HAP-1 (cell line): ENCODE measurements around the gene PRKAG2.
"Not testable (repeated sequence)": the region's sequence is repeated elsewhere in the genome, so short reads cannot be mapped to it uniquely, and the experiment has no call there.

ENCODE experiments used
- DNase-seq, 2 experiments: peaks; one replicate each; pipeline ENCODE4 v3.0.0-alpha.2; 2016 to 2020; ENCODE audit warnings: low spot score in 2 of 2
- H3K27me3 ChIP-seq: fragments of 250-450 bp; sonication (Bioruptor Pico); 2 replicates; pipeline ENCODE4 v1.5.1; 2020; ENCODE audit warnings: low read depth, mild to moderate bottlenecking, moderate library complexity
- H3K36me3 ChIP-seq: fragments of 250-450 bp; sonication (Bioruptor Pico); replicated peaks from 2 replicates; pipeline ENCODE4 v1.5.1; 2020; ENCODE audit warnings: mild to moderate bottlenecking
- H3K4me1 ChIP-seq: fragments of 250-450 bp; sonication (Bioruptor Pico); 2 replicates; pipeline ENCODE4 v1.5.1; 2020; ENCODE audit warnings: mild to moderate bottlenecking
- H3K4me3 ChIP-seq: fragments of 250-450 bp; sonication (Bioruptor Pico); 2 replicates; pipeline ENCODE4 v1.5.1; 2020; ENCODE audit warnings: mild to moderate bottlenecking, moderate library complexity
- H3K9me3 ChIP-seq: fragments of 250-450 bp; sonication (Bioruptor Pico); 2 replicates; pipeline ENCODE4 v1.5.1; 2020; ENCODE audit warnings: mild to moderate bottlenecking, moderate library complexity
- in situ Hi-C: fragments of 300-500 bp; cut with MboI; formaldehyde crosslinking; loops from 3 replicates; pipeline ENCODE4 v1.14.3; 2020; ENCODE audit warnings: low sequenced_read_pairs, inconsistent platforms, mixed read lengths

PRKAG2 gene

DNA sequence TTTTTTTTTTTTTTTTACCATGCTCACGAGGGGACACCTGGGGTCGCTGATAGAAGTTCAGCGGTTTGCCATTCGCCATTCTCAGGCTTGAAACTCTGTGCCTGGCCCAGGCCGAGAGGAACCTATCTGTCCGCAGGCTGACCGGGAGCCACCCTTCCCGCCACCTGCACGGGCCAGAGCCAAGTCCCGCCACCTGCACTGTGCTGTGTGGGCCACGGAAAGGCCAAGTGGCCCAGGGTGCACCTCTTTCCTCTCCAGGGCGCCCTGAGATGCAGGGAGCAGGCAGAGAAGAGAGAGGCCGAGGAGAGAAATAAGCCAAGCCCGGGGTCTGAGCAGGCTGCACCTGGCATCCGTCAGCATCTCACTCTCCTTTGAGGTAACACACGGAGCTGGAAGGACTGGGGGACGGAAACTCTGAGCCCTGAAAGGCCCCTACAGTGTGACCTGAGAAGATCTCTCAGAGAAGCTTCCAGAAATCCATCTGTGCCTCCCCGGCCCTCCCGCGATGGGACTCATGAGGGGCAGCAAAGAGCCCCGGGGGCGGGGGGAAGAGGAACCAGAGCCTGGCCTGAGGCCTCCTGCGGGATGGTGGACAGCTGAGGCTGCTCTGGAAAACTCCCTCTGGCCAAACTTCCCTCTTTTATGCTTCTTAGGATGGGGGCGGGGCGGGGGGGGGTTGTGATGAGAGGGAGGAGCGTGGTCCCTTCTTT, 46.6 kb downstream of the PRKAG2 start:
- H3K4me3 ChIP-seq = no peak overlapping the region
- DNase-seq = no peak
- H3K4me1 ChIP-seq = no peaks in the 10 kb centered on the region
- in situ Hi-C loops = no loop called here
- no peaks in the 10 kb centered on the region for H3K27me3 ChIP-seq
- no peaks in the 10 kb centered on the region for H3K9me3 ChIP-seq
- no peaks in the 10 kb centered on the region for H3K36me3 ChIP-seq

DNA sequence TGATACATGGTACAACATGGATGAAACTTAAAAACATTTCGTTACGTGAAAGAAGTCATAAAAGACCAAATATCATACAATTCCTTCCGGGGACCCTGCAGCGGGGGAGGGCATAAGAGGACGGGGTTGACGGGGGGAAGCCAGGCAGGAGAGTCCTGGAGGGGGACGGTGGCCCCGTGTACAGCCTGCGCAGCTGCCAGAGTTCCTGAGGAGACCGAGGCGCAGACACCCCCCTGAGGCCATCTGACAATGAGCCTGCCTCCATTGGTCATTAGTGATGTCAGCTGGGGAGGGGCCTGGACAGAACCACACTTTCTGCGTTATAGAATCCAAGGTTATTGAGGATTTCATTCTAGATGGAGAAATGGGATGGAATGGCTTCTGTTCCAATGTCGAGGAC, 47.2 kb downstream of the PRKAG2 start:
- in situ Hi-C loops = no loop called here
- Histone ChIP-seq H3K27me3 (no peaks in the 10 kb centered on the region), H3K4me3 (no peak overlapping the region), H3K36me3 (no peaks in the 10 kb centered on the region), H3K9me3 (no peaks in the 10 kb centered on the region), H3K4me1 (no peaks in the 10 kb centered on the region)
- no peak for DNase-seq

DNA sequence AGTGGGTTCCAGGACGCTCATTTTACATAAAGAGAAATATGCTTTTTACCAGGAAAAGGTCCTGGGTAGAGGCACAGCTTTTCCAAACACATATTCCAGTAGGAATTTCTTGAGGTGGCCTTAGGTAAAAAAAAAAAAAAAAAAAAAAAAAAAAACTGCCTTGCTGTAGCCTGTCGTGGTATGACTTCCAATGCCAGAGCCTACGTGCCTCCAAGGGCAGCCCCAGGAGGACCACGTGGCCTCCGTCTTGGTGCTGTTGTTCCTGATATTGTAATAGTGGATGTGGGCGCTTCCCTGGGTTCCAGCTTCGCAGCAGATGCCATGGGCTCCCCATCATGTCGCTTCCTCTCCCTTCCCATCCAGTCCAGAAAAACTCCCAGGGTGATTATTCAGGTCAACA, 49.3 kb downstream of the PRKAG2 start:
- Histone ChIP-seq H3K36me3 (no peaks in the 10 kb centered on the region), H3K4me1 (no peaks in the 10 kb centered on the region), H3K9me3 (no peaks in the 10 kb centered on the region), H3K4me3 (no peak overlapping the region), H3K27me3 (no peaks in the 10 kb centered on the region)
- in situ Hi-C loops = no loop called here
- DNase-seq = no peak

DNA sequence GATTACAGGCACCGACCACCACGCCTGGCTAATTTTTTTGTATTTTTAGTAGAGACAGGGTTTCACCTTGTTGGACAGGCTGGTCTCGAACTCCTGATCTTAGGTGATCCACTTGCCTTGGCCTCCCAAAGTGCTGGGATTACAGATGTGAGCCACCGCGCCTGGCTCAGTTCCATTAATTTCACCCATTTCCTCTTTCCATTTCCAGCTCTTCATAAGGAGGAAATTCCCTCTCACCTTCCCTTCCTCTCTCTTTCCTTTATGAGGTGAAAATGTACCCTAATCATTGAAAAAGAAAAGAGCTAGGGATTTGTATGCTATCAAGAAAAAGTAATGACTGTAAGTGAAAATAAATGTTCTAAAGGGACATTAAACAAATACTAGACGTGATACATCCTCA, 50.6 kb downstream of the PRKAG2 start:
- H3K9me3 ChIP-seq, in situ Hi-C loops, H3K36me3 ChIP-seq, DNase-seq, H3K4me1 ChIP-seq, H3K4me3 ChIP-seq, H3K27me3 ChIP-seq: not testable (repeated sequence)

DNA sequence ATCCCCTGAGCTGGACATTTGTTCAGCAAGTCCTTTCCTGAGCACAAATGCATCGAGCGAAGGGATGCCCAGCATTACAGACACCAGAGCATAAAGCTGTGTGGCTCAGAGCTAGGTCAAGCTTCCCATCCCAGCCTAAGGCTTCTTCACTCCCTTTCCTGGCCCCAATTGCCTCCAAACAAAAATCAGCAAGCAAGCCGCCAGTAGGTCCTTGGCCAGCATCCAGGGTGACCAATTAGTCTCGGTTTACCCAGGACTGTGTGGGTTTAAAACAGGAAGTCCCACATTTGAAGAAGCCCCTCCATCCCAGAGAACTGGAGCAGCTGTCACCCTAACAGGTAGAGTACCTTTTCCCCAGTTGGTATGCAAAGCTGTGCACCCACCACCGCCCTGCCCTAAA, 51.2 kb downstream of the PRKAG2 start:
- Histone ChIP-seq H3K4me3 (no peak overlapping the region), H3K36me3 (no peaks in the 10 kb centered on the region), H3K9me3 (no peaks in the 10 kb centered on the region), H3K27me3 (no peaks in the 10 kb centered on the region), H3K4me1 (no peaks in the 10 kb centered on the region)
- in situ Hi-C loops = no loop called here
- no peak for DNase-seq

DNA sequence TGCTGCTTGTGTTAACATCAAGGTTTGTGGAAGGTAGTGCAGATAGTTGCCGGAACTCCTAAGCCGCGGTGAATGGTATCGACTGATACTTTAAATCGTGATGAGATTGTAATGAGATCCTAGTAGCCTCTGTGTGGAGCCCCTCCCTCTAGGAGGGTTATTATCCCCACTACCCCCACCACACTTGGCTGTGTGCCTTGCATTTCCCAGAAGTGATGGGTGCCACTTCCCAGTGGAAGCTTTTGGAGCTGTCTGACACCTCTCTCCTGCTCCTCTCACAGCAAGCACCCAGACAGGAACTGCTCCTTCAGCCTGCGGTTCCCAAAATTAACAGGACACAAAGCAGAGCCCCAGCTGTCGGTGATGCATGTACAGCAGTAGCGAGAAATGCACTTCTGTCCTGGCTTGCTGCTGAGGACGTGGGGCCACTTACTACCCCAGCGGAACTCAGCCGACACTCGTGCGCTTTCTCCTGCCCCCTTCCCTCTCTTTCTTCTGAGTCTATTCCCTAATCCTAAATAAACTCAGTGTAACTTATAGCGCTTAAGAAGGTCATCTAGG, 52.5 kb downstream of the PRKAG2 start:
- no peaks in the 10 kb centered on the region for H3K36me3 ChIP-seq
- no peak for DNase-seq
- no peak overlapping the region for H3K4me3 ChIP-seq
- H3K9me3 ChIP-seq = no peaks in the 10 kb centered on the region
- no peaks in the 10 kb centered on the region for H3K27me3 ChIP-seq
- H3K4me1 ChIP-seq = no peaks in the 10 kb centered on the region
- in situ Hi-C loops = no loop called here

DNA sequence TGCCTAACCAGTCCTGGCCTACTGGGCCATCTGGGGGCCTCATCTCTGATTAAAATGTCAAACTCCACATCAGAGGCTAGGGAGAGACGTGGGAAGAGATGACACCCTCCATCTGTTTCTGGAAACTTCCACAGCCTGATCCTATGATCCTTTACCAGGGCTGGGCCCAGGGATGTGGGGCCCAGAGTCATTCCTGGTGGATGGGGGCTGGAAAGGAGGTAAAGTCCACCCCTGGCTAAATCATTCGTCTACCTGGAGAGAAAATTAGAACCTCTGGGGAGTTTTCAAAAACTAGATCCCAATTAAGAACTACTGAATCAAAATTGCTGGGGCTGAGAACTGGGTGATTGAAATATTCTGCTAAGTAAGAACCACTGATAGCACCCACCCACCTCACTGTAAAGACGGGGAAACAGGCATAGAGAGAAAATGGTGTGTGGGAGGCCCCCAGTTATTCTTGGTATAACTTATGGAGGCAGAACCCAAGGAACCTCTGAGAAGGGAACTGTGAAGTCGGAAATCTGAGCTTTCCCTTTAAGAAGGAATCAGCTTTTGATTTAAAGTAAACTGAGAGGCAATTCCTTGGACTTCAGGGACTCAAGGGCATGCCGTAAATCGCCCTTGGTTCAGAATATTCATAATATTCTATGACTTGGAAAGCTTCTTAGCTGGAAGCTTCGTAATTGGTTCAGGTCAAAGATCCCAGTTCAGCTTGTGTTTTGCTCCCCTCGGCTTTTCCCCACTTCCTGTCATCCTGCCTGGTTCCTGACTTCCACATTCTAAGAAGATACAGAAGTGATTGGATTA, 53.1 kb downstream of the PRKAG2 start:
- Histone ChIP-seq H3K36me3 (no peaks in the 10 kb centered on the region), H3K4me3 (no peak overlapping the region), H3K4me1 (no peaks in the 10 kb centered on the region), H3K9me3 (no peaks in the 10 kb centered on the region), H3K27me3 (no peaks in the 10 kb centered on the region)
- DNase-seq = no peak
- in situ Hi-C loops = no loop called here

DNA sequence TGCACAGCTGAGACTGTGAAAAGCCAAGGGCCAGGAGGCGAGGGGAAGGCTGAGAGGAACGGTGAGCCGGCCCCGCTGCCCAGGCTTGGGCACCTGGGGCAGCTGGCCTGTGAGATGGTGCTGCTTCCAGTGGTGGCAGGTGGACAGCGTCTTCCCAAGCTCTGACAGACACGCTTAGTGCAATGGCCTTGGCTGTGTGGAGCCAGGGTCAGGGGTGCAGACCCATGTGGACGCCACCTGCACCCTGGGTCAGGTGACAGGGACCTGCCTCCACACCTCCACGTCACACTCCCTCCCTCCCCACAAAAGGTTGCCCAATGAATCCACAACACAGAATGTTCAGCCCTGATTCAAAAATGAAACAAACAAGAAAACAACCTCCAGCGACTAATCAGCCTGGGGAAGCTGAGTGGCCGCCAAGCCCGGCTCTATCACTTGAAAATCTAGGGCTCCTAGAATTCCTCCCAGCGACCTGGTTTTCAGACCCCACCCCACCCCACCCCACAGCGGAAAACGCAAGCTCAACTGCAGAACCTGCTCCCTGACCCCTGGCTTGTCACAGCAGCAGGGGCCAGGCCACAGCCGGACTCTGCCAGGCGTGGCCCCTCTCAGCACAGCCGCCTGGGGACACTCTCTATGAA, 54.3 kb downstream of the PRKAG2 start:
- H3K4me1 ChIP-seq = no peaks in the 10 kb centered on the region
- H3K9me3 ChIP-seq = no peaks in the 10 kb centered on the region
- in situ Hi-C loops = no loop called here
- no peak for DNase-seq
- no peaks in the 10 kb centered on the region for H3K27me3 ChIP-seq
- no peaks in the 10 kb centered on the region for H3K36me3 ChIP-seq
- H3K4me3 ChIP-seq = no peak overlapping the region

DNA sequence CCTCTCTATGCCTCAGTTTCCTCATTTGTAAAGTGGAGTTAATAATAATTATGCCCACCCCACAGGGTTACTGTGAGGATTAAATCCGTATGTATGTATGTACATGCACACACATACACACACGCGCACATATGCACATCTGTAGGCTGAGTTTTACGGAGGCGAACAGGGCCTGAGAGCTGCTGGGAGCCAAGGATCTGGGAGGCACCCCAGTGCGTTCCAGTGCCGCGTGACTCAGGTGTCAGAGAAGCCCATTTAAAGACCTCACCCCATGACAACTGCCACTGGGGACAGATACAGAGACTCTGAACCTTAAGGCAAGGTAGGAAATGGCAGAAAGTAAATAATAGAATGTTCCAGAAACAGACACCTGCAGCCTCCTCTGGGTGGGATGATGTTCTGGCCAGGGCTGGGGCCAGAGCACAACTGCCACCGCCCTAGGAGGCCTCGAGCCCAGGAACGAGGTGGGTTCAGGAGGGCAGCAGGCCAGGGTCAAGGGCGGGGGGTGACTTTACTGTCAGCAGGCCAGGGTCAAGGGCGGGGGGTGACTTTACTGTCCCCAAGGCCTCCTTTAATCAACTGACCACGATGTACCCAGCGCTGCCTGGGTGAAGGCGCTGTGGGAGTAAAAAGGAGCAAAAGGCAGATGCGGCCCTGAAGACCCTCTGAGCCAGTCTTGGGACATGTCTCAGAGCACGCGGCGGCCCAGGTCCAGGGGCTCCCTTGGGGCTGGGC, 54.9 kb downstream of the PRKAG2 start:
- no peaks in the 10 kb centered on the region for H3K36me3 ChIP-seq
- no peak overlapping the region for H3K4me3 ChIP-seq
- H3K9me3 ChIP-seq = no peaks in the 10 kb centered on the region
- no peaks in the 10 kb centered on the region for H3K4me1 ChIP-seq
- H3K27me3 ChIP-seq = no peaks in the 10 kb centered on the region
- in situ Hi-C loops = no loop called here
- no peak for DNase-seq

DNA sequence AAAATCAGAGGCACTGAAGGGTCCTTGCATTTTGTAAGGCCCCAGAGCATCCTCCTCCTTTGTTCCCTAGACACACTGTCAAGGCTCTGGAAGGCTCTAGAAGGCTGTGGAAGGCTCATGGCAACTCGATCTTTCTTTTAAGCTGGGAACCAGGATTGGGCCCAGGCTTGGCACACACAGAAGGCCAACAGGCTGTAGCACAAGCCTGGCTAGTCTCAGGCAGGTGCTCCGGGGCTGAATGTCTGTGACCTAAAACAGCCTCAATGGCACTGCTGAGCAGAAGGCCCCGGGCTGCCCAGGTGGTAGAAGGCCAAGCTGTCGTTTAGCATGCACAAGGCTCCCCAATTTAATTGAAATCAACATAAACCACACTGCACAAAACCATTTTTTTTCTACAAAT, 55.7 kb downstream of the PRKAG2 start:
- no peaks in the 10 kb centered on the region for H3K36me3 ChIP-seq
- in situ Hi-C loops = no loop called here
- no peaks in the 10 kb centered on the region for H3K27me3 ChIP-seq
- no peaks in the 10 kb centered on the region for H3K4me1 ChIP-seq
- no peak overlapping the region for H3K4me3 ChIP-seq
- DNase-seq = no peak
- no peaks in the 10 kb centered on the region for H3K9me3 ChIP-seq

DNA sequence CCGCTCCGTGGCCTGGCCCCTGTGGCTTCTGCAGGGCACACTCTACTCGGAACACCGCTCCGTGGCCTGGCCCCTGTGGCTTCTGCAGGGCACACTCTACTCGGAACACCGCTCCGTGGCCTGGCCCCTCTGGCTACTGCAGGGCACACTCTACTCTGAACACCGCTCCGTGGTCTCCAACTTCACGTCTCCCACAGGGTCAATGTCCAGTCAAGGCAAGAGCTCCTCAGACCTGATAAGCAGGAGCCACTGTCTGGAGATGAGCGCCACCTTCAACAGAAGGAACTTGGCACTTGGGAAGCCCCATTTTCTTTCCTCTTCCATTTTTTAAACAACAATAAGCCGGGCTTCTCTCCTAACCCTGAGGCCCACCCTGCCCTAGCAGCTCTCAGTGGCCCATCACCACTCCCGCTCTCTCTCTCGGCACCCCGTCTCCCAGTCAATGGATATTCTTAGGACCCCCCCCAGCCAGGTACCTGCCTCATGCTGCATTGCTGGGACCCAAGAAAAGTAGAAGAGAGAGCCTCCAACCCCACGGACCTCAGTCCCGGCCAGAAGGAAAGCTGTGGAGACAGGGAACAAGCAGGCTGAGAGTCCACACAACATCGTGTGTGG, 56.3 kb downstream of the PRKAG2 start:
- no peak overlapping the region for H3K4me3 ChIP-seq
- H3K36me3 ChIP-seq = no peaks in the 10 kb centered on the region
- in situ Hi-C loops = no loop called here
- DNase-seq = no peak
- no peaks in the 10 kb centered on the region for H3K4me1 ChIP-seq
- H3K9me3 ChIP-seq = no peaks in the 10 kb centered on the region
- no peaks in the 10 kb centered on the region for H3K27me3 ChIP-seq

DNA sequence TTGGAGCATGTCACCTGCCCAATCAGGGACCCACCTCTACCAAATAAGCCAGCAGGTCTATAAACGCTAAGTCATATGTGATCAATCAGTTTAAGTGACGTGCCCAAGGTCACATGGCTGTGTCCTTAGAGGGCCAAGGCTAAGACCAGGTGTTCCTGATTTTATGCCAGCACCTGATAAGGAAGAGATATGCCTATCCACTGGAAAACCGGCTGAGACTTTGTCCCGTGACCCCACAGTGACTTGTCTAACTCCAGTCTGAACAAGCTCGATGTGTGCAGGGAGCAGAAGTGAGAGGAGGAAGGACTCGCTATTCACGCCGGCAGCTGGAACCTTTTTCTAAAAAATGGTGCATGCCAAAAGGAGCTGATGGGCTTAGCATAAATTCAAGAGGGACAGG, 57.0 kb downstream of the PRKAG2 start:
- no peak for DNase-seq
- no peaks in the 10 kb centered on the region for H3K4me1 ChIP-seq
- no peaks in the 10 kb centered on the region for H3K36me3 ChIP-seq
- in situ Hi-C loops = no loop called here
- no peaks in the 10 kb centered on the region for H3K9me3 ChIP-seq
- no peak overlapping the region for H3K4me3 ChIP-seq
- H3K27me3 ChIP-seq = no peaks in the 10 kb centered on the region
